G401.6 (cell line): ENCODE results near the gene PNPLA2.

Experiments
- FAIRE-seq: peaks from 2 replicates; lab custom pipeline; 2012; peaks lifted over from hg19 to GRCh38; lab: Jason Lieb, UNC

The PNPLA2 gene

GRCh38 chr11:844693-845644, 26.3 kb downstream of the PNPLA2 start:
- FAIRE-seq = peak; percentile 98

GRCh38 chr11:845872-846495, 27.3 kb downstream of the PNPLA2 start:
- FAIRE-seq = no peak

- no peak for FAIRE-seq
Observed at GRCh38 chr11:846496-847098, 27.9 kb downstream of the PNPLA2 start.

- no peak for FAIRE-seq
Observed at GRCh38 chr11:847876-848275, 29.2 kb downstream of the PNPLA2 start.

- no peak for FAIRE-seq
Observed at GRCh38 chr11:848380-848931, 29.7 kb downstream of the PNPLA2 start.

- FAIRE-seq = no peak
Observed at GRCh38 chr11:849104-849824, 30.6 kb downstream of the PNPLA2 start.

- no peak for FAIRE-seq
Observed at GRCh38 chr11:849951-850774, 31.4 kb downstream of the PNPLA2 start.

- no peak for FAIRE-seq
Observed at GRCh38 chr11:850775-851763, 32.4 kb downstream of the PNPLA2 start.

GRCh38 chr11:852762-853161, 34.0 kb downstream of the PNPLA2 start:
- FAIRE-seq = no peak

GRCh38 chr11:853682-854448, 35.2 kb downstream of the PNPLA2 start:
- FAIRE-seq = no peak

GRCh38 chr11:854601-855329, 36.1 kb downstream of the PNPLA2 start:
- FAIRE-seq = no peak

GRCh38 chr11:855330-855674, 36.6 kb downstream of the PNPLA2 start:
- FAIRE-seq = no peak

- FAIRE-seq = no peak
Observed at GRCh38 chr11:855796-856195, 37.1 kb downstream of the PNPLA2 start.

- no peak for FAIRE-seq
Observed at GRCh38 chr11:856397-856796, 37.7 kb downstream of the PNPLA2 start.

GRCh38 chr11:858053-858761, 39.5 kb downstream of the PNPLA2 start:
- FAIRE-seq = no peak

- FAIRE-seq = no peak
Observed at GRCh38 chr11:858762-859339, 40.1 kb downstream of the PNPLA2 start.

GRCh38 chr11:859394-860131, 40.8 kb downstream of the PNPLA2 start:
- FAIRE-seq = peak; percentile 81
